ENCODE data around the gene FAHD2A. TPM values are rescaled to one million over a fixed set of nuclear protein-coding genes. Genes with fewer than 3 reads are reported as not detected.
"Not testable (repeated sequence)": the region's sequence is repeated elsewhere in the genome, so short reads cannot be mapped to it uniquely, and the experiment has no call there.

FAHD2A gene
- polyA plus RNA-seq, 3 donors from 2014 or later, result 12.6 to 24.3 (median 15.1) TPM

- H3K36me3 Mint-ChIP-seq, result no peaks in the 10 kb centered on the region
- no peak for DNase-seq
Measured at GRCh38 chr2:95390881-95391321, 11.6 kb upstream of the FAHD2A start.

GRCh38 chr2:95391641-95392310 lies 10.7 kb upstream of the FAHD2A start:
- Mint-ChIP-seq H3K36me3 (no peaks in the 10 kb centered on the region), H3K4me1 (no peaks in the 10 kb centered on the region), H3K9me3 (no peaks in the 10 kb centered on the region), H3K27me3 (ENCODE audit: low read depth in 3 of 3) (peaks cover 1 to 2% (median 2%) of the 10 kb centered on the region in 3 donors), H3K4me3 (no peak overlapping the region), H3K27ac (no peak overlapping the region)
- no peak for DNase-seq

More at GRCh38 chr2:95390881-95391321, 11.6 kb upstream of the FAHD2A start:
- no peak overlapping the region for H3K27ac Mint-ChIP-seq
- H3K4me1 Mint-ChIP-seq, result no peaks in the 10 kb centered on the region
- H3K4me3 Mint-ChIP-seq, result no peak overlapping the region
- no peaks in the 10 kb centered on the region for H3K9me3 Mint-ChIP-seq
- peaks cover 1 to 2% (median 2%) of the 10 kb centered on the region in 3 donors for H3K27me3 Mint-ChIP-seq (ENCODE audit: low read depth in 3 of 3)

- Mint-ChIP-seq H3K4me1 (no peaks in the 10 kb centered on the region), H3K9me3 (no peaks in the 10 kb centered on the region), H3K27me3 (ENCODE audit: low read depth in 3 of 3) (peaks cover 1 to 2% (median 2%) of the 10 kb centered on the region in 3 donors), H3K27ac (no peak overlapping the region), H3K4me3 (no peak overlapping the region), H3K36me3 (no peaks in the 10 kb centered on the region)
- no peak for DNase-seq
Measured at GRCh38 chr2:95392320-95392719, 10.2 kb upstream of the FAHD2A start.

DNA sequence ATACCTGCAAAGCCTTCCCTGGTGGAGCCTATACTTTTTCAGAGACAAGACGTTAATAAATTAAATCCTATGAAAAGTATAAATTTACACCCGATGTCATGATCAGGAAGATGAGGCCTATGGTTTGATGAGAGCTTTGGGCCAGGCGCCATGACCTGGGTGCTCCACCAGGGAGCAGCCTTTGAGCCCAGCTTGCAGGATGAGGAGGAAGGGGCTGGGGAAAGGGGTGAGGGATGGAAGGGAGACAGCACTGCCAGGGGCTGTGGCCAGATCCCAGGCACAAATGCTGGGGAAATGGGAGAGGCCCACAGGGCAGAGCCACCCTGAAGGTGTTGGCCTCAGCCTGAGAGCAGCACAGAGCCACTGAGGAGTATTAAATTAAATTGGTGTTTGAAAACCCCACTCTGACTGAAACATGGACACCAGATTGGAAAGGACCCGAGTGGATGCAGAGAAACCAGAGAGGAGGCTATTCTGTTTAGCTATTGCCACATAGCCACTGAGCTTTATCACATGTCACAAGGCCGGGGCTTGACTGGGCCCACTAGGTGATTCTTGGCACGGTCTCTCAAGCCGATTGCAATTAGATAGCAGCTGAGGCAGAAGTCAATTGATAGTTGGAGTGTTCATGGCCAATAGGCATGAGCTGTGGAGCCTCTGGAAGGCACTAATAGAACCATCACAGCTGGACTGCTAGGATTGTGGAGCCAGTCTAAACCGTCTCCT lies 9.6 kb upstream of the FAHD2A start:
- H3K27me3 Mint-ChIP-seq (ENCODE audit: low read depth in 3 of 3), result peaks cover 1 to 4% (median 2%) of the 10 kb centered on the region in 3 donors
- no peak overlapping the region for H3K4me3 Mint-ChIP-seq
- no peaks in the 10 kb centered on the region for H3K36me3 Mint-ChIP-seq
- H3K4me1 Mint-ChIP-seq, result no peaks in the 10 kb centered on the region
- no peak overlapping the region for H3K27ac Mint-ChIP-seq
- DNase-seq, result no peak
- no peaks in the 10 kb centered on the region for H3K9me3 Mint-ChIP-seq

GRCh38 chr2:95393901-95394300 lies 8.6 kb upstream of the FAHD2A start:
- no peaks in the 10 kb centered on the region for H3K9me3 Mint-ChIP-seq
- no peak overlapping the region for H3K27ac Mint-ChIP-seq
- H3K4me3 Mint-ChIP-seq, result no peak overlapping the region
- H3K27me3 Mint-ChIP-seq (ENCODE audit: low read depth in 3 of 3), result peaks cover 1 to 4% (median 2%) of the 10 kb centered on the region in 3 donors
- H3K36me3 Mint-ChIP-seq, result no peaks in the 10 kb centered on the region
- no peaks in the 10 kb centered on the region for H3K4me1 Mint-ChIP-seq
- DNase-seq, result no peak

GRCh38 chr2:95399061-95399460 lies 3.4 kb upstream of the FAHD2A start:
- Mint-ChIP-seq H3K27me3 (ENCODE audit: low read depth in 3 of 3) (peaks cover 0 to 4% (median 3%) of the 10 kb centered on the region in 3 donors), H3K4me1 (peaks cover 26 to 30% of the 10 kb centered on the region in 2 donors), H3K9me3 (no peaks in the 10 kb centered on the region), H3K4me3 (no peak overlapping the region), H3K36me3 (no peaks in the 10 kb centered on the region), H3K27ac (no peak overlapping the region)
- no peak for DNase-seq

DNA sequence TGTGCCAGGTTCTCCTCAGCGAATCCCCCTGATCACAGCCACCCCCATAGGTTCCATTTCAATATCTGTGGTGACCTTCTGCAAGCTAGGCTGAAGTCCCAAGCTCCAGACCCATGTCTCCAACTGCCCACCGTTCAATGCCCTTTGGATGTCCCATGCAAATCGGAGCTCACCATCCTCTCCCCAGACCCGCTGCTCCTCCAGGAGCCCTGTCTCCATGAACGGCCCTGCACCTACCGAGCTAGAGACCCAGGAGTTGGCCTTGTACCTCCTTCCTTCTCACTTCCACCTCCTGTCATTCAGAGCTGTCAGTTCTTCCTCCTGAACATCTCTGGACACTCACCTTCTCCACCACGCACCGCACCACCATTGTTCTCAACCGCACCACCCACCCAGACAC lies 1.0 kb upstream of the FAHD2A start:
- Mint-ChIP-seq H3K9me3 (no peaks in the 10 kb centered on the region), H3K27ac (peak overlapping the region; percentile 91 to 97 (median 94)), H3K4me1 (peaks cover 28 to 31% of the 10 kb centered on the region in 2 donors), H3K27me3 (ENCODE audit: low read depth in 3 of 3) (peaks cover 0 to 4% (median 2%) of the 10 kb centered on the region in 3 donors), H3K36me3 (no peaks in the 10 kb centered on the region), H3K4me3 (peak overlapping the region; percentile 96 to 99 (median 97))
- no peak for DNase-seq

DNA sequence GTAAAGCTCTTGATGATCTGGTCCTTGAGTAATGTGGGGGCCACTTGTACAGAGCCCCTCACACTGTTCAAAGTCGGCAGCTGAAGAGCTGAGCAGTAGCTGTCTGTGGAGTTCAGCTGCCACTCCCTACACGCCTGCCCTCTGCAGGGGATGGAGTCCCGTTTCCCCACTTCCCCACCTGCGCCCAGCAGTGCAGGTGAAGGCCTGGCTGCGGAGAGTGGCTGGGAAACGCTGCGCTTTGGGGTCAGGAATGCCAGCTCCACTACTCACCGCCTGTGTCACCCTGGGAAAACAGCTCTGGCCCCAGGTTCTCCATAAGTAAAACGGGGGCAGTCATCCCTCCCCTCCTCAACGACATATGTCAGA lies 521 bp upstream of the FAHD2A start:
- not testable (repeated sequence) for H3K9me3 Mint-ChIP-seq
- H3K27ac Mint-ChIP-seq, result peak overlapping the region; percentile 91 to 97 (median 94)

DNA sequence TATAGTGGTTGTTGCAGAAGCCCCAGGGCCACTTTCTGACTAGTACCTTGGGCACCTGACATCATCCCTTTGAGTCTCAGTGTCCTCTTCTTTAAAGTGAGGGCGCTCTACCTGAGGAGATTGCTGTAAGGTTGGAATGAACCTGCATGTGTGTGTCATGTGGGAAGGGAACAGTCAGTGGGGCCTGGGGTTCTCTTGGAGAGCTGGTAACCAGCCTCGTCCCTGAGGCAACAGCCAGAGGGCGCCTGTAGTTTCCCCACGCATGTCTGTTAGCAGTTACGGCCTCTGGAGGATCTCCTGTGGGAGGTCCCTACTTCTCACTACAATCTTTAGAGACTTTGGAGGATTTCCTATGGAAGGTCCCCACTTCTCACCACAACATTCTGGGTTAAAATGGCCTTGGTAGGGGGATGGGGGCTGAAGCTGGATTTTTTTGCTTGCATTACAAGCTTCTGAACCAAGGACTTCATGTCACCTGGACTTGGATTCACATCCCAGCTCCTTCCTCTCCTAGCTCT lies 755 bp downstream of the FAHD2A start:
- H3K27me3 Mint-ChIP-seq (ENCODE audit: low read depth in 3 of 3); H3K36me3 Mint-ChIP-seq; H3K9me3 Mint-ChIP-seq: not testable (repeated sequence)
- DNase-seq, result peak in 2 of 3 donors; percentile 15 to 21
- Mint-ChIP-seq H3K4me1 (peaks cover 28 to 31% of the 10 kb centered on the region in 2 donors), H3K4me3 (peak overlapping the region; percentile 96 to 99 (median 97)), H3K27ac (peak overlapping the region; percentile 91 to 97 (median 94))

More for the DNA sequence above, 521 bp upstream of the FAHD2A start:
- peak overlapping the region; percentile 96 to 99 (median 97) for H3K4me3 Mint-ChIP-seq
- H3K27me3 Mint-ChIP-seq (ENCODE audit: low read depth in 3 of 3); DNase-seq; H3K36me3 Mint-ChIP-seq: not testable (repeated sequence)
- peaks cover 28 to 31% of the 10 kb centered on the region in 2 donors for H3K4me1 Mint-ChIP-seq

DNA sequence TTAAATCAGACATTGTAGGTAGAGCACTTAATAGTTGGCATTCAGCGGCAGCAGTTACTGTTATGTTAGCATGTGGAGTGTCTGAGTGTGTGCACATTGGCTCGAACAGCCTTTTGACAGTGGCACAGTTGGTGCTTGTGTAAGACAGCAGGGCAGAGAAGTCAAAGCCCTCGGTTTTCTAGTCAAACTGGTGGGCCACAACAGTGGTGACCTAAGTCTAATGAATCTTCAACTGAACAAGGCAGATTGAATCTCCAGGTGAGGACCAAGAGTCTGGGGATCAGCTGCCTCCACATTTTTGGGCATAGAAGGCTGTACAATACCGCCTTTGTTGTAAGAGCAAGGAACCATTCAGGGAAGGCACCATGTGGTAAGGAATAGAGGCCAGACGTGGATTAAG lies 1.3 kb downstream of the FAHD2A start:
- Mint-ChIP-seq H3K4me3 (peak overlapping the region; percentile 29 to 98 (median 97)), H3K4me1 (peaks cover 28 to 31% of the 10 kb centered on the region in 2 donors), H3K27ac (peak overlapping the region in 5 of 6 donors; percentile 13 to 97 (median 48))
- not testable (repeated sequence) for H3K27me3 Mint-ChIP-seq (ENCODE audit: low read depth in 3 of 3); DNase-seq; H3K36me3 Mint-ChIP-seq; H3K9me3 Mint-ChIP-seq

DNA sequence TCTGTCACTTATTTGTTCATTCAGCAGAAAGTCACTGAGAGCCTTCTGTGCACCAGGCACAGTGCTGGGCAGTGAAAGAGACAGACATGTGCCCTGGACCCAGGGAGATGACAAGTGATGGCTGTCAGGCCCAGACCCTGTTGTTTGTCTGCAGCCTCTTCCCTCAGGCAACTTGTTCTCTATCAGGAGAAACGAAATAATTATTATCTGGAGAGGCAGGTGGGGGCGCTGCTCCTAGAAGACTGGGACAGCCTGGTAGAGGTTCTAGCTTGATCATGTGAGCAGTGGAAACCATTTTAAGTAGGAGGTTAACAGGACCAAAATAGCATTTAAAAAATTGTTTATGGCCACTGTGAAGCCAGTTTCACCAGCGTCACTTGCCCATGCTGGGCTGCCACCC lies 2.2 kb downstream of the FAHD2A start:
- H3K9me3 Mint-ChIP-seq; H3K27me3 Mint-ChIP-seq (ENCODE audit: low read depth in 3 of 3); DNase-seq; H3K27ac Mint-ChIP-seq: not testable (repeated sequence)
- H3K4me1 Mint-ChIP-seq, result peaks cover 28 to 31% of the 10 kb centered on the region in 2 donors
- peak overlapping the region in 2 of 5 donors; percentile 12 to 46 for H3K4me3 Mint-ChIP-seq
- peaks cover 0 to 11% (median 0%) of the 10 kb centered on the region in 3 donors for H3K36me3 Mint-ChIP-seq

DNA sequence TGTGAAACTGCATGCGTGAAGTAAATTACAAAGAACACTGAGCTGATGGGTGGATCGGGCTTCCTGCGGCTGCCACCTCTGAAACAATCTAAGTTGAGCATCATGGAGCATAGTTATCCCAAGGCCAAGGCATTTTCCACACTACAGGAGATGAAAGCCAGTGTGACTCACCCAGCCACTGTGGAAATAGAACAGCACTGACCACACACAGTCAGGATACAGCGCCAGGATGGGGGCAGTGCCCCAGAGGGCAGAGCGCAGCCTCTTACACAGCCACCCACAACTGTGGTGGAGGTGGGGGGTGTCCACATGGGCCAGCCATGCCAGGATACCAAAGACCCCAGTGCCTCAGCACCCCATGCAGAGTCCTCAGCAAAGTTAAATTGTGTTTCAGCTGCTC lies 8.7 kb downstream of the FAHD2A start:
- not testable (repeated sequence) for H3K4me3 Mint-ChIP-seq; H3K27me3 Mint-ChIP-seq (ENCODE audit: low read depth in 3 of 3); H3K9me3 Mint-ChIP-seq; DNase-seq; H3K27ac Mint-ChIP-seq; H3K4me1 Mint-ChIP-seq
- H3K36me3 Mint-ChIP-seq, result peaks cover 0 to 13% (median 5%) of the 10 kb centered on the region in 3 donors

DNA sequence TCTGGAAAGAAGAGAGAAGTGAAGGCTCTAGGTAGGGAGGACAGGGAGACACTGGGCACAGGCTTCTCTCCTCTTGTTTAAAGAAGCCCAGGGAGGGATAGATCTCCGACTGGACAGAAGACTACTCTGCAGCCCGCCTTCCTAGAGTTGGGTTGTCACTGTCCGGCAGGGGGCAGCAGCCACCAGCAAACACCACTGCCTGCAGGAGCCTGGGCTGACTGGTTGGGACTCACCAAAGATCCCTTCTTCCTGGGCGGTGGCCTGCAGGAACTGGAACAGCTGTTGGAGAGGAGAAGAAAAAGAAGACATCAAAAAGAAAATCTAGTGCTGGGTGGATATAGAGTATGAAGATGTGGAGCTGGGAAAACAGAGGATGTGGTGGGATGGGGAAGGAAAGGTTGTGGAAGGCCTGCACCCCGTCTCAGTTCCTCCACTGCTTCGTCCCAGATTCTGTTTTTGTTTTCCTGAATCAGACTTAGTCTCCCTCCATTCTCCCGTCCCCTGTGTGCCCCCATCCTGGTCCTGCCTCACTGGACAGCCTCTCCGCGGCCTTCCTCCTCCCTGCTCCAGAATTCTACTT lies 11.6 kb downstream of the FAHD2A start:
- not testable (repeated sequence) for H3K36me3 Mint-ChIP-seq; H3K4me1 Mint-ChIP-seq; H3K27ac Mint-ChIP-seq; H3K9me3 Mint-ChIP-seq; H3K27me3 Mint-ChIP-seq (ENCODE audit: low read depth in 3 of 3); H3K4me3 Mint-ChIP-seq
- peak; percentile 16 to 37 (median 31) for DNase-seq

DNA sequence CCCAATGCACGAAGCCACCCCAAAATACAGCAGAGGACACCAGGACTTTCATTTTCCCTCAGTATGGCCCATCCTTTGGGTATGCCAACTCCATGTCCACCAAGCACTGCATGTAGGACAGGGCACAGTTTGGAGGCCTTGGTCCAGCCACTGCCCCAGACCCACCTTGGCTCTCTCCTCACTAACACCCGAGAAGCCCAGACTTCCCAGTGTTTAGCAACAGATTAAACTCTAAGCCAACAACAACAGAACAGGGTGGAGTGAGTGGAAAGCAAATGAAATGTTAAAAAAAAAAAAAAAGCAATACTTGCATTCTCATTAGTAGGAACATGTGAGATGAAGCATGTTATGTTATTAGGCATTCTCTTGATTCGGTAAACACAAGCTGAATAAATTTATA lies 12.6 kb downstream of the FAHD2A start:
- not testable (repeated sequence) for H3K4me3 Mint-ChIP-seq; H3K27ac Mint-ChIP-seq; H3K27me3 Mint-ChIP-seq (ENCODE audit: low read depth in 3 of 3); DNase-seq; H3K9me3 Mint-ChIP-seq; H3K36me3 Mint-ChIP-seq; H3K4me1 Mint-ChIP-seq

All from immature natural killer cell (primary cell).